ENCODE results near the gene CREBRF.
A peak's percentile ranks its signal among the peaks of the same experiment; 100 is the strongest.
"Not testable (repeated sequence)": the region's sequence is repeated elsewhere in the genome, so short reads cannot be mapped to it uniquely, and the experiment has no call there.

The CREBRF gene

DNA sequence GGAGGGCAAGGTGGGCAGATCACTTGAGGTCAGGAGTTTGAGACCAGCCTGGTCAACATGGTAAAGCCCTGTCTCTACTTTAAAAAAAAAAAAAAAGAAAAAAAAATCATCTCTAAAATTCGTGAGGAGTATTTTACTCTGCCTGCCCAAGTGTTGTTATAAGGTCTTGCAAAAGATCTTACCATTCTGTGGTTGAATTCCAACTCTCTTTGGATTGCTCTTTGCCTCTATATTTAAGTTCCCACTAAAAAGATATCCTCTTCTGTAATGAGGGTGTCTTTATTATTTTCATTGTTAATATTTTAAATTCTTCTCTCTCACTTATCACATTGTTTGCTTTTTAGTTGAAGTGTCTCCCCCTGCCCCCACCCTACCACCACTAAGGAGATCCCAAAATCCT is 33.4 kb downstream of the CREBRF start:
- DNase-seq, result no peak

DNA sequence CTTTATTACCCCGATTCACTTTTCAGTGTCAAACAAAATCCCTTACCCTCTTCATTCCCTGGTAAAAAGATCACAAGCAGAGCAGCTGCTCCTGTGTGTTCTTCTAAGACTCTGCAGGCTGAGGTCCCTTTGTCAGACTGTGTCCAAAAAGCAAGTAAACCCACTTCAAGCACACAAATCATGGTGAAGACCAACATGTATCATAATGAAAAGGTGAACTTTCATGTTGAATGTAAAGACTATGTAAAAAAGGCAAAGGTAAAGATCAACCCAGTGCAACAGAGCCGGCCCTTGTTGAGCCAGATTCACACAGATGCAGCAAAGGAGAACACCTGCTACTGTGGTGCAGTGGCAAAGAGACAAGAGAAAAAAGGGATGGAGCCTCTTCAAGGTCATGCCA is 34.5 kb downstream of the CREBRF start:
- peak in 1 of 2 experiments; percentile 20 for DNase-seq

DNA sequence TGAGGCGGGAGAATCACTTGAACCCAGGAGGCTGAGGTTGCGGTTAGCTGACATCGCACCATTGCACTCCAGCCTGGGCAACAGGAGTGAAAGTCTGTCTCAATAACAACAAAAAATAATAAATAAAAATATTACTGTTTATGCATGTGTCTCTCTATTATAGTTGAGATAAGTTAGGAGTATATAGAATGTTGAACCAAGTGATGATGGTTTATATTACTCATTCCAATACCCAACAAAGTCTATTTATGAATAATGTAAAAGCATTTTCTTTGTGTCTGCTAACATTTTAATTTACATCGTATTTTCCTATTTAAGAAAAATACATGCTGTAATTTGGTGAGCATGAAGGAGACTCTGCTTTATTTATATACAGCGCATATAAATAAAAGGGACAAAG is 35.8 kb downstream of the CREBRF start:
- no peak for DNase-seq

DNA sequence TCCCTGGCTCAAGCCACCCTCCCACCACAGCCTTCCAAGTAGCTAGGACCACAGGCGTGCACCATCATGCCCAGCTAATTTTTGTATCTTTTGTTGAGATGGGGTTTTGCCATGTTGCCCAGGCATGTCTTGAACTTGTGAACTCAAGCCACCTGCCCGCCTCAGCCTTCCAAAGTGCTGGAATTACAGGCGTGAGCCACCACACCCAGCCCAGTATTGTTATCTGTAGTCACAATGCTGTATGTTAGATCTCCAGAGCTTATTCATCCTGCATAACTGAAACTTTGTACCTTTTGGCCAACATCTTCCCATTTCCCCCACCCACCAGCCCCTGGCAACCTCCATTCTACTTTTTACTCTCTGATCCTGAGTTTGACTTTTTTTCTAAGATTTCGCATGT is 37.5 kb downstream of the CREBRF start:
- no peak for DNase-seq

DNA sequence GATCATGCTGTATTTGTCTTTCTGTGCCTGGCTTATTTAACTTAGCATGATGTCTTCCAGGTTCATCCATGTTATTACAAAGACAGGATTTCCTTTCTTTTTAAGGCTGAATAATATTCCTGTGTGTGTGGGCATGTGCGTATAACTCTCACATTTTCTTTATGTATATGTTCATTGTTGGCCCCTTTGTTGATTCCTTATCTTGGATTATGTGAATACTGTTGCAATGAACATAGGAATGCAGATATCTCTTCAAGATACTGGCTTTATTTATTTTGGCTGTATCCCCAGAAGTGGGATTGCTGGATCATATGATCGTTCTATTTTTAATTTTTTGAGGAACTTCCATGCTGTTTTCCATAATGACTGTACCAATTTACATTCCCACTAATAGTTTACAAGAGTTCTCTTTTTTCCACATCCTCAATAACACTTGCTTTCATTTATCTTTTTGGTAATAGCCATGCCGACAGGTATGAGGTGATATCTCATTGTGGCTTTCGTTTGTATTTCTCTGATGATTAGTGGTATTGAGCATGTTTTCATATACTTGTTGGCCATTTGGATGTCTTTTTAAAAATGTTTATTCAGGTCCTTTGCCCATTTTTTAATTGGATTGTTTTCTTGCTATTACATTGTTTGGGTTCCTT is 38.0 kb downstream of the CREBRF start:
- no peak for DNase-seq

DNA sequence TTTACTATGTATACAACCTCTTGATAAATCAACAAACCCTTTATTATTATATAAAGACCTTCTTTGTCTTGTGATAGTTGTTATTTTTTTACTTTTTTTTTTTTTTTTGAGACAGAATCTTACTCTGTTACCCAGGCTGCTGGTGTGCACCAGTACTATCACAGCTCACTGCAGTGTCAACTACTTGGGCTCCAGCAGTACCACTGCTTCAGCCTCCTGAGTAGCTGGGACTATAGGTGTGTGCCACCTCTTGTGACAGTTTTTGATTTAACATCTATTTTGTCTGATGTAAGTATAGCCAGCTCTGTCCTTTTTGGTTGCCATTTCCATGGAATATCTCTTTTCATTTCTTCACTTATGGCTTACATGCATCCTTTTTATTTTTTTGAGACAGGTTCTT is 42.6 kb downstream of the CREBRF start:
- DNase-seq, result no peak

DNA sequence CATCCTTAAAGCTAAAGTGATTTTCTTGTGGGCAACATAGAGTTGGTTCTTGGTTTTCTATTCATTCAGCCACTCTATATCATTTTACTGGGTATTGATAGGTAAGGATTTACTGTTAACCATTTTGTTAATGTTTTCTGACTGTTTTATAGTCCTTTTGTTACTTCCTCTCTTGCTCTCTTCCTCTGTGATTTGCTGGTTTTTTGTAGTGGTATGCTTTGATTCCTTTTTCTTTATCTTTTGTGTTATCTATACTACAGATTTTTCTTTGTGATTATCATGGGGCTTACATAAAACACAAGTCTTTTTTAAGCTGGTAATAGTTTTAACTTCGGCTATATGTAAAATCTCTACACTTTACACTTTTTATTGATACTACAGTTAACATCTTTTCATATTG is 43.3 kb downstream of the CREBRF start:
- no peak for DNase-seq

DNA sequence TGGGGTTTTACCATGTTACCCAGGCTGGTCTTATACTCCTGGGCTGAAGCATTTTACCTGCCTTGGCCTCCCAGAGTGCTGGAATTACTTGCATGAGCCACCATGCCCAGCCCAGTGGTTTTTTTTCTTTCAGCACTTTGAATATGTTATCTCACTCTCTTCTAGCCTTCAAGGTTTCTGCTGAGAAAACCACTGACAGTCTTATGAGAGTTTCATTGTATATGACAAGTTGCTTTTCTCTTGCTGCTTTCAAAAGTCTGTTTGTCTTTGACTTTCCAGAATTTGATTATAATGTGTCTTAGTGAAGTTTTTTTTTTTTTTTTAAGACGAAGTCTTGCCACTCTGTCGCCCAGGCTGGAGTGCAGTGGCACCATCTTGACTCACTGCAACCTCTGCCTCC is 45.1 kb downstream of the CREBRF start:
- no peak for DNase-seq

DNA sequence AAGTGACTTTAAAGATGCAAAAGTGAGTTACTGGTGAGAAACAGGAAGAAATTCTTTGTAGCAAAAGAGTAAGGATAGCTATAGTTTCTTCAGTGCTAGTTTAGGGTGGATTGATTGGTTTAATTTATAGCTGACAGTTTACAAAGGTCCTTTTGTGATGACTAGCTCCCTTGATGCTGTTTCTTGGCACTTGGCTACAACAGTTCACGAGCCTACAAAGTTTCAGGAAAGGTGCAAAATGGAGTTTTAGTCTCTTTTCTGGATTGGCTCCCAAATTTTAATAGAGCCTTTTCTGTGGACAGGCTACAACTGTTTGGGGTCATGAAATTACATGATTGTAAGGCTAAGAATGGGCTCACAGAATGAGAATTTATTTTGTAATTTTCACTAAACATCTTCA is 47.3 kb downstream of the CREBRF start:
- no peak for DNase-seq

DNA sequence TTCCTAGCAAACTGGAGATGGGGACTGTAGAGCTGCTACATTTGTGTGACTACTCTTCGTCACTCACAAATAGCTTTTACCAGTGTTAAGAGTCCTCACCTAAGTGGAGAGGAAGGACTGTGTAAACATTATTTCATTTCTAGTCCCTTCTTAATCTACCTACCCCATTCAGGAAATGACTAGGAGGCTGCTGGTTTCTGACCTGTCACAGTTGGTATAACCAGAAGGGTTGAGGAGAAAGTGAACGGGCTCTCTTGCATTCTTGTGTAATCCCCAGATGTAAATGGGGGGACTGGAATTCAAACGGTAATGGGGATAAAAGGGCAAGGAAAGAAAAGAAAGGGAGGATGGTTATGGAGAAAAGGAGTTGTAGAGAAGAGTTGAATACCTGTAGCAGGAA is 52.8 kb downstream of the CREBRF start:
- DNase-seq, result no peak

DNA sequence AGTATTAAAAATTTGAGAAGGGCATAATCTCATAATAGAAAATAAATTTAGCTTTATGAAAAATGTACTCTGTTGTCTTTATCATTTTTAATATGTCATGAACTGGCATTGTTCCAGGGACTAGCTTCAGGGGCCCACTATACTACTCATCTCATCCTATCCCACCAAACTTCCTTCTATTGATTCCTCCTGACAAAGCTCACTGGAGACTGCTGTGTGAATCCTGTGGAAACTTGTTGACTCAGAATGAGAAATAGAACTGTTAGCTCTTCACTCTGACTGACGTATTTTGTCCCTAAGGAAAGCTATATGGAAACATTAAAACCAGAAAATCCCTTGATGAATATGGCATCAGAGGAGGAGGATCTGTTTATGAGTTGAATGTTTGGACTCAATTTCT is 58.4 kb downstream of the CREBRF start:
- DNase-seq, result no peak

DNA sequence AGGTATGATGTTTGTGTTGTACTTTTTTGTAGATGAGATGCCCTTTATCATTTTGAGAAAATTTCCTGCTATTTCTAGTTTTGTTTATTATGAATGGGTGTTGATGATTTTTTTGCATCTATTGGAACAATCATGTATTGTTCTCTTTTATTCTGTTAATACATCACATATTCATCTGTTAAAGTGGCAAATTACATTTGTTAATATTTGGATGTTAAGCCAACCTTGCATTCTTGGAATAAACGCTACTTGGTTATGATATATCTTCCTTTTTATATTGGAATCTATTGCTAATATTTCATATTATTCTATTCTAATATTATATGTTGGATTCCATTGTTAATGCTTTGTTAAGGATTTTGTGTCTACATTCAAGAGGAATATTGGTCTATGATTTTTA is 63.6 kb downstream of the CREBRF start:
- no peak for DNase-seq

DNA sequence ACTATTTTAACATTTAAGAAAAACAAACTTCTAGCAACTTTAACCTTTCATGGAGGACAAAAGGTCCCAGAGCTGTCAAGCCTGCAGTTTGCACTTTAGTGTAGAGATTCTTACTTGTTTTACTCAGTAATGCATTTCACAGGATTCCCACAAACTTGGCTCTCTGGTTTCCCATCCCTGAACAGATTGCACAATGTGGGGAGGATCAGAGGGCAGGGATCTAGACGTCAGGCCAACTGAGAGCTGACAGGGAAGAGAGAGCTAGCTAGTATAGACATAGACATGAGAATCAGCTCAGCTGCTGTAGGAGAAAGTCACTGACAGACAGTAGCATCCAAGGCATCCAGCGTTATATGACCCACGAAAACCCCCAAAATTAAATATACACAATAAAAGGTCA is 67.3 kb downstream of the CREBRF start:
- DNase-seq, result no peak

DNA sequence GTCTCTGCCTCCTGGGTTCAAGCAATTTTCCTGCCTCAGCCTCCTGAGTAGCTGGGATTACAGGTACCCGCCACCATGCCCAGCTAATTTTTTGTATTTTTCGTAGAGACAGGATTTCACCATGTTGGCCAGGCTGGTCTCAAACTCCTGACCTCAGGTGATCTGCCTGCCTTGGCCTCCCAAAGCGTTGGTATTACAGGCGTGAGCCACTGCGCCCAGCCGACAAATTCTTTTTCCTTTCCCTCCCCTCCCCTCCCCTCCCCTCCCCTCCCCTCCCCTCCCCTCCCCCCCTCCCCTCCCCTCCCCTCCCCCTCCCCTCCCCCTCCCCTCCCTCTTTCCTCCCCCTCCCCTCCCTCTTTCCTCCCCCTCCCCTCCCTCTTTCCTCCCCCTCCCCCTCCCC is 76.0 kb downstream of the CREBRF start:
- DNase-seq, result not testable (repeated sequence)

DNA sequence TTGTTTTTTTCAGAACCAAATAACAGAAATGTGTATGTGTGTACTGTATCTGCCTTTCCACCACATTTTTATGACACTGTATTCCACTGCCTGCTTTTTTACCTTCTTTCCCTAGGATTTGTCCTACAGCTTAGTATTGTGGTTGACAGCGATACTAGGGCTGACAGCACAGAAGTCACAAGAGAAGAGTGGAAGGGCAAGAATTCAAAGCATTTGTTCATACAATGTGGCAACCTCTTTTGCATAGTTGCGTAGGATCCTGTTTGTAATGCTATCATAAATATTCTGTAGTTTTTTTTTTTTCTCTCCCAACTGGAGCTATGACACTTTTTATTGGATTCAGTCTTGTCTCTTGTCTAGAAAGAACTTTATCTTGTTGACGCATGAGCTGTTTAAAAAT is 82.6 kb downstream of the CREBRF start:
- DNase-seq, result no peak

DNA sequence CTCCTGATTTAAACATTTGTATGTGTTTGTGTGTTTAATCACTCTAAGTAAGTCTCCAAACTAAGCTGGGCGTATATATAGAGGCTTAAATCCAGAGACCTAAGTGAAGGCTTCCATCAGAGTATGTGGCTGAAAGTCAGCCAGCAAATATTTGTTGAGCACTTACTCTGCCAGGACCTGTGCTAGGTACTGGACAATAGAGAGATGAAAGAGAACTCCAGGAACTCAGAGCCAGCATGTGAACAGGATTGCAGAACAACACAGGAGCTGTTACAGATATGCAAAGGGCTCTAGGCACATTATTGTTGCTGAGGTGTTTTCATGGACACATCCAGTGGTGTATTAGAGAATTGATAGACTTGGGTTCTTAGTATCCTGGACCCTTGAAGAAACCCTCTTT is 83.5 kb downstream of the CREBRF start:
- DNase-seq, result no peak

DNA sequence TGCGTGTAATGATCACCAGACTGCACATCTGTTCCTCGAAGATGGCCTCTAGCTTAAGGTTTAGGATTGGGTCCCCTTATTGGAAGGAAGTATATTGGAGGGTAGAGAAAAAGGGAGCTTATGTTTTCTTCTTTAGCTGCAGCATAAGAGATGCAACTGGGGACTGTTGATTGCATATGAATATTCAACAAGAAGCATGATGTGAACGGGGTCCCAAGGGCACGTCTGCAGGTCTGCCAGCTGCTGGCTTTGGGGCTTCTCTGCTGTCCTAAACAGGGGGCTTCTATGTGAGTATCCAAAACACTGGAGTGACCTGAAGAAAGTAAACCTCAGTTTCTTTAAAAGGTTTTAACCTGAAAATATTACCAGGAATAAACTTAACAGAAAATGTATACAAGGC is 84.6 kb downstream of the CREBRF start:
- no peak for DNase-seq

DNA sequence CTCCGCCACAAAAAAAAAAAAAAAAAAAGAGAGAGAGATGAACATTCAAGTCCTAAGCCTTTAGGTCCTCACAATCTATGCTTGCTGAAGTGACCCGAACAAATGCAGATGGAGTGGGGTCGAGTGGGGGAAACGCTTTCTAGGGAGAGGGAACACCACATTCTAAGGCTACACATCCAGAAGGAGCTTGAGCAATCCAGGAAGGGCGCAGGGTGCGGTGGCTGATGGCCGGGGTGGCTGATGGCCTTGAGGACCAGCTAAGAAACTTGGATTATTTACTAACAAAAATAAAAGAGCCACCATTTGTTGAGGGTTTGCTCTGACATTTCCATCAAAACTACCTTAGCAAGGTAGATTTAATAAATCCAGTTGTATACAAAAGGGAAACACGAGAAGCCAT is 87.4 kb downstream of the CREBRF start:
- DNase-seq, result no peak

DNA sequence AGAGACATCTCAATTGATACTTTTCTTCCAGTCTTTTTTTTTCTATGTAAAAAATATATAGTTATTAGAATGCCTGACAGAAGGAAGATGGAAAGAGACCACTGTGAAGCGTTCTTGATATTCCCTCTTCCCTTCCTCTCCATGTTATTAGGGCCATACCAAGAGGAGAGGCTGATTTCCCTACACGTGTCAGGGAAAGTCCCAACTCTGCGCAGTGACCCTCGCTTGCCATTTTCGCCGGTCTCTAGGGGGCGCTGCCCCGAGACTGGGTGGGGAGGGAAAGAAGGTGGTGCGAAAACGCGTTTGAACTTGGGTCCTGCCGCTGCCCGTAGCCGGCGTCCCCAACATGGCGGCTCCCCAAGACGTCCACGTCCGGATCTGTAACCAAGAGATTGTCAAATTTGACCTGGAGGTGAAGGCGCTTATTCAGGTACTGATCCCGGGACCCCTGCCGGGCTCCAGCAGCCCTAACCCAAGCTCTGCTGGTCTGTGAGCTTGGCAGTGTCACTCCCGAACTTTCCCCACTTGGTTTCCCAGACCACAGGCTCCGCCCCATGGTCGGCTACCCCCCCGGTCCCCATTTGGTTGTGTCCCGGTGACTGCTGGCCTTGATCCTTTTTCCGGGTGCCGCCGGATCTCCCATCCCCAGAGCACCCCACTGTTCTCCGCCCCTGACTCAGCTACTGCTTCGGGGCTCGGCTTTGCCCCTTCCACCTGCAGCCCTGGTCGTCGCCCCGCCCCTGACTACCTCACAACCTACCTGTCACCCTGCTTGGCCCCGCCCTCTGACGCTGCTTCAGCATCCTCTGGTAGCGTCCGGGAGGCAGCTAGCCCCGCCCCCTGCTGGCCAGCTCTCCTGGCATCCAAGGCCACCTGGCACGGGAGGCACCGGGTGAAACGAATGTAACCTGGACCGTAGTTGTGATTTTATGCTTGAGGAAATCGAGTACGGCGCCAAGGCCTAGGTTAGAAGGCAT is 88.3 kb downstream of the CREBRF start, which contains the start of gene BNIP1:
TSS of gene BNIP1 (plus strand) at position 332 of the 977 bp plus-strand sequence. CDS start at position 347, 15 bp downstream.
- DNase-seq, result peak; percentile 88 to 89

DNA sequence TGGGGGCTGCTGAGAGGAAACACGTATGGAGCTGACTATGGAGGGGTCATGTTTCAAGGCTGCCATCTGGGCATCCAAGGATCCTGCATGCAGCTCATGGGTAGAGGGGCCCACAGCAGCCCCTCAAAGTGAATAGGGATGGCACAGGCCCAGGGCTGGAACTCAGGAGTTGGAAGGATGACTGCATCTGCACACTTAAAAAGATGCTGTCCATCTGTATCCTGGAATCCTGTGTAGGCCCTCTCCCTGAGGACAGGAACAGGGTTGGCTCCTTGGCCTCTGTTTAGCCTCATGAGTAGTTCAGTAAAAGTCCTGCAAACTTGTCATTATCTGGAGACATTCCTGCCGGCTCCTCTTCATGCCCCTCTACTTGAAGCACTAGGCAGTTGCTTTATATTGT is 92.2 kb downstream of the CREBRF start:
- DNase-seq, result no peak

DNA sequence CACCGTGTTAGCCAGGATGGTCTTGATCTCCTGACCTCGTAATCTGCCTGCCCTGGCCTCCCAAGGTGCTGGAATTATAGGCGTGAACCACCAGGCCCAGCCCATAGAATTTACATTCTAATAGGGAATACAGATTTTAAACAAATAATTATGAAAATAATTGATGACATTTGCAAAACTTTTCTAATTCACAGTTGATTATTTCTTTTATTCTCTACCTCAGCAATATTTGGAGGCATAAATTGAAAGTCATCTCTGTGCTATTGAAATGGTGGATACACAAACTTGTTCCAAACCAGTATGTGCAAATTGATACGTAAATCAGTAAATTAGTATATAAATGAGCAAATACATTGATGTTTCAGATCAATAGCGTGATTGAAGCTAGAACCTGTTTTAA is 96.4 kb downstream of the CREBRF start:
- DNase-seq, result no peak

DNA sequence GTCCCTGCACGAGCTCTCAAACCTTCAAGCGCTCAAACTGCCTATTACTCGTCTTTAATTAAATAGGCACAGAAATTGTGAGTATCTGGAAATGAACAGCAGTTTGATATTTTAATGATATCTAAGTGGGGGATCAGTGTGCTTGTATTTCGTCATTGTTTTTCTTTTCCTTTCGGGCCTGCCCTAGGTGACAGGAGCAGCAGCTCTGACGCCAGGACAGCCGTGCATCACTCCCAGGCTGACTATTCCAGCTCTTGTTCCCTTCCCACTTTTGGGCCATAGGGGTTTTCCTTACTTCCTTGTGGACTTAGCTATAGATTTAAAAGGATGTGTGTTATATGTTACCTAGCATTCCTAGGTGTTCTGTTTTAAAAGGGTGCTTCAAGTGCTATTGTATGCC is 97.7 kb downstream of the CREBRF start:
- no peak for DNase-seq

DNA sequence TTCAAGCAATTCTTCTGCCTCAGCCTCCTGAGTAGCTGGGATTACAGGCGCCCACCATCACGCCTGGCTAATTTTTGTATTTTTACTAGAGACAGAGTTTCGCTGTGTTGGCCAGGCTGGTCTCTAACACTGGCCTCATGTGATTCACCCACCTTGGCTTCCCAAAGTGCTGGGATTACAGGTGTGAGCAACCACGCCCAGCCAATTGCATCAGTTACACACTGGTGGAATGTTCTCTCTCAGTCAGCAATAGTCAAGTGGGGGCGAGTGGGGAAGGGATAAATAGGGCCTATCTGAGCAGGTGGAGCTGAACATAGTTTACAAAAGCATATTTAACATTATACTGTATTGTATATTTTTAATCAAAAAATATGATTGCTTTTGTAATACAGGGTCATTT is 98.5 kb downstream of the CREBRF start:
- DNase-seq, result not testable (repeated sequence)

DNA sequence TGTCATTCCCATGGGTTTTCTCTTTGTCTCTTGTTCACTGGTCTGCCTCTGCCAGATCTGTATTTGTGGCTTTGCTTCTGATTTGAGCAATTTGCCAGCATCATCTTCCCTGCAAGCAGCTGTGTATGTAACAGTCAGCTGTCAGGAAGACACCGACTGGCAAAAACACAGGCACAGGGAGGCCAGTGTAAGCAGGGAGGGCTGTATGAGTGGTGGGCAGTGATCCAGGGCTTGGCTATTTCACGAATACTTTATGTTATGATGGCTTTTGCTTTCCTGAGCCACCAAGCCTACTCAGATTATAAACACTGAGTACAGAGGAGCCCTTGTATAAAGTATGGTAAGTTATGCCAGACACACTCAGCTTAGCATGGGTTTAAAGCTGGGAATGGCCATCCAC is 99.8 kb downstream of the CREBRF start:
- no peak for DNase-seq
